Stimulated activated CD4-positive, alpha-beta T cell treated with anti-CD3 and anti-CD28 coated beads, Interleukin-2, amount 100 ng/mL, for 4 hours (primary cell): ENCODE data around the gene FAM163B.

Source experiments
- DNase-seq: peaks from one replicate; pipeline ENCODE4 v3.0.0-alpha.2; 2020; ENCODE audit warnings: low read depth

The FAM163B gene

DNA sequence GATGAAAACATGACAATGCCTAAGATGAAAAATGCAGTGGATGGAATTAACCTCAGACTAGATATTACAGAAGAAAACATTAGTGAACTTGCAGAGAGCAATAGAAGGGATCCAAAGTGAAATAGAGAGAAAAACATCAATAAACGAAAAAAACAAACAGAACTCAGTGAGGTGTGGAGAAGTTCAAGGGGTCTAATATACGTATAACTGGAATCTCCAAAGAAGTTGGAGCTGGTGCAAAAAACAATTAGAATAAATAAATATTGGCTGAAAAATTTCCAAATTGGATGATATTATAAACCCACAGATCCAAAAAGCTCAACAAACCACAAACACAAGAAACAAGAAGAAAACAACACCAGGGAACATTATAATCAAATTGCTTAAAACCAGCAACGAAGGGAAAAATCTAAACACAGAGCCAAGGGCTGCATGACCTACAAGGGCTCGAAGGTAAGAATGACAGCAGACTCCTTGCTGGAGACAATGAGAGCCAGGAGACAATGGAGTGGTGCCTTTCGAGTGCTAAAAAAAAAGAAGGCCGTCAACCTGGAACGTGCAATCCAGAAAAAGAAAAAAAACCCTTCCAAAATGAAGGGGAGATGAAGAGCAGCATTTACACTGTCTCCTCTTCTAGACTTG lies 11.8 kb downstream of the FAM163B start:
- no peak for DNase-seq

GRCh38 chr9:133595910-133596309 lies 13.3 kb downstream of the FAM163B start:
- DNase-seq, result no peak

GRCh38 chr9:133594310-133594709 lies 14.9 kb downstream of the FAM163B start:
- DNase-seq, result no peak

- DNase-seq, result no peak
Observed at GRCh38 chr9:133593587-133594253, 15.5 kb downstream of the FAM163B start.

DNA sequence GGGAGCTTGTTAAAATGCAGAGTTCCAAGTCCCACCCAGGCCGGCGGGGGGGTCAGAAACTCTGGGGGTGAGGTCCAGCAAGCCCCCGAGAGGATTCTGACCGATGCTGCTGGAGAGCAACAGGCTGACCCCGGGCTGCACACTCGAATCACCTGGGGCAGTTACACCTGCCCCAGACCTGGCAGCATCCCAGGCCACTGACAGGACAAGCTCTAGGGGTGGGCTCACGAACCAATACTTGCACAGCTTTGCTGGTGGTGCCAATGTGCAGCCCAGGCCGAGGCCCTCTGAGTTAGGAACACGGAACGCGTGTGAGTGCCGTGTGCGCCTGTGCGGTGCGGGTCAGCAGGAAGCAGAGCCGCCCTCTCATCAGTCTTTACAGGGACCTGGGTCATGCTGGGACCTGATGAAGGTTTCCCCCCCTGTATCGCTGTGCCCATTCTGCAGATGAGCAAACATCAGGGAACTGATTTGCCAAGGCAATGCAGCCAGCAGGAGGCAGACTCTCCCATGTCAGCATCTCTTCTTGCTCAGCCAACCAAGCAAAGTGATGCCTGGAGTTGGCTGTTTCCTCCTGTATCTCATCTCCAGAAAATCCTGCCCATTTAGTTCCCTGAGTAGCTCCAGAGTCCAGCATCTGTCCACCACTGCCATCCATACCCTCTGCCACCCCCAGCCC lies 16.3 kb downstream of the FAM163B start:
- DNase-seq, result no peak

DNA sequence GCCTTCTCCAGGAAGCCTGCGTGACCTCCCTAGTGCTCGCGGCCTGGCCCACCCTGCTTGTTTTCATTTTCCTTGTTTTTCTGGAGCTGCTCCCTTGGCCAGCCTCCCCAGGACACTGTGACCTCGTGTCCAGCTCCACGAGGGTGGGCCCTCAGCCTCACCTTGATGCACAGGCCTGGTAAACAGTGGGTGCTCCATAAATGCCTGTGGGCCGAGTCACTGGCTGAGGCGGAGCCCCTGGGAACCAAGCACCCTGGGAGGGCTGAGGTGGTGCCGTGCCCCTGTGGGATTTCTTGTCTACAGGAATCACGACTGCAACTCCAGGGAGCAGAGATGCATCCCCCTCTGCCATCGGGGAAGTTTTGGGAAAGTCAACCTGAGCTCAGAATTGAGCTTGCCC lies 17.2 kb downstream of the FAM163B start:
- DNase-seq, result no peak

- no peak for DNase-seq
Observed at GRCh38 chr9:133591116-133591910, 17.9 kb downstream of the FAM163B start.

DNA sequence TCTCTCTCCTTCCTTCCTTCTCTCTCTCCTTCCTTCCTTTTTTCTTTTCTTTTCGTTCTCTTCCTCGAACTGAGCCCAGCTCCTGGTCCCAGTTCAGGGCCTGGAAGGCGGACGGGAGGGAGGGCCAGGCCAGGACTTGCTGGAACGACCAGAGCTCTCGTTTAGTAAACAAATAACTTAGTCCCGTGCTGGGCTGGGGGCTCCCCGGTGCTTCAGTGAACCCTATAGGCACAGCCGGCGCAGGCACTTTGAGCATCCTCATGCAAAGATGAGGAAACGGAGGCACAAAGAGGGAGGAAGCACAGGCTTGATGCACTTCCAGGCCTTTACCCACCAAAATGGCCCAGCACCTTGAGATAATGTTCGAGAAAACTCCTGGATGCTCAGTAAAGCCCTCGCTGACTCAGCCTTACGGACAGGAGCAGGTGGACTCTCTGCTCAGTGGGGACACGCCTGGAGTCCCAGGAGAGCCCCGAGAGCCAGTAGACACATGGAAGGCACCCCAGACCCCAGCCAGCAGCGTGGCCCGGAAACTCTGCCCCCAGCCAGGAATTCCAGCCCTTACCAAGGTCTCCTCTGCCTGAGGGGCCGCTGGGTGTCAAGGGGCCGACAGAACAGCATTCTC lies 18.8 kb downstream of the FAM163B start:
- DNase-seq, result no peak

GRCh38 chr9:133589454-133590227 lies 19.5 kb downstream of the FAM163B start:
- DNase-seq, result no peak

- no peak for DNase-seq
Observed at GRCh38 chr9:133587466-133587865, 21.7 kb downstream of the FAM163B start.

DNA sequence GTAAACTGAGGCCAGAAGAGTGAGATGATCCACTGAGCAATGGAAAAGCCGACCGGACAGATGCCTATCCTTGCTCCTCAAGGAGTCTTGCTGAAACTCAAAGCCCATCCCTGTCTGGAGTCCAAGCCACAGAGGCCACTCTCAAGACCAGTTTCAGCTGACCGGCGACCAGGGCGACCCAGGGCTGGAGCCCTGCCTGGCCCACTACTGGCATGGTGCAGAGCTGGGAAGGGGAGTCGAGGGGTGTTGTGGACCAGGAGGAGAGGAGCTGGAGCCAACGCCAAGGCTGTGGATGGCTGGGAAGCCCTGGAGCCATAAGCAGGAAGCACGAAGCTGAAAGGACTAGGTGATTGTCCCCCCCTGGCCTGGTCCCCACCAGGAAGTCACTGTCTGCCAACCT lies 22.1 kb downstream of the FAM163B start:
- DNase-seq, result no peak

- no peak for DNase-seq
Observed at GRCh38 chr9:133585481-133586351, 23.5 kb downstream of the FAM163B start.

DNA sequence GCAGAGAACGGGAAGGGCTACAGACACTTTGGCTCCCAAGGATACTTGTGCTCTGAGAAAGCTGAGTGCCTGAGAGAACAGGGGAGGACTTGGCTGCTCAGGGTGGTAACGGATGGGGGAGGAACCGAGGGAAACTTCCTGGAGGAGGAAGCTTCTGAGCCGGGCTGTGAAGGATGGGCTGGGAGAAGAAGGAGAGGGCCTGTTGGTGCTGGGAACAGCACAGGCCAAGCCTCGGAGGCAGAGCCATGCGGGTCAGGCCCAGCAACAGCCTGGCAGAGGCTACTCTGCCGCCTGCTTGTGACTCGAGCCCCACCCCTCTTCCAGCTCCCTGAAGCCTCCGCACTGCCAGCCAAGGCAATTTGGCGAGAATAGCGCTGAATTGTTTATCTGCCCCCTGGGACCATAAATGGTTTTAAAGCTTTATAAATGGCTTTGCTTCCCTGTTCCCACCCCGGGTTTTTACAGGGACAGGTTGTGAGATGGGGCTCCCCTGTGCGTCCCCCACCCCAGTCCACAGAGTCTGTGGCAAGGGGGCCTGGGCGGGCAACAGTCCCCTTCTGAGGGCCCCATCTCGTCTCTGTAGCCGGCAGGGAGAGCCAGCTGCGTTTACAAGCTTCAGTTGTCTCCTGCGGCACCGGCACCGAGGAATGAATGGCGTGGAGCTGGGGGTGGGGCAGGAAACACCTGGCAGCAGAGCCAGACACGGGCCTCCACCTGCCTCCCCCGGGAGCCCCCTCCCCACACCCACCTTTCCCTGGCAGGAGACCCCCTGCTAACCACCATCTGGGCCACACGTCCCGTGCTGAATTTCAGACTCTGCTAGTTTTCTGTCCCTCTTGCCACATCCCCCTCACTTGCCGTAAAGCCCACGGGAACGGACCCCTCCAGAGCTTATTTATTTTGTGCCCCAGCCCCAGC lies 24.4 kb downstream of the FAM163B start:
- DNase-seq, result no peak

DNA sequence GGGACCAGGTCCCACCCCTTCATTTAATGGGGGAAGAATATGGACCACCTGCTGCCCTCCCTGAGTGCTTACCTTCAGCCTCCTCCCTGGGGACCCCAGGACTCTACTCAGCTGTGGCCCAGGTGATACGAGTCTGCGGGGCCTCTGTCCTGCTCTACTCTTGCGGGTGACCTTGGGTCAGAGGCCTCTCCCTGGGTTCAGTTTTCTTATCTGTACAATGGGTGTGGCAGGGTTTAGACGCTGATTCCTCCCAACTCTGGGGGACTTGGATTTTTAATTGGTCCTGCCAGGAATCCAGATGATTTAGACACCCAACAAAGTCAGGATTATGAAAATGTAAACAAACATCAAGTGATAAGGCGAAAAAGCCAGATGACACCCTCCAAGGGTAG lies 25.0 kb downstream of the FAM163B start:
- no peak for DNase-seq

DNA sequence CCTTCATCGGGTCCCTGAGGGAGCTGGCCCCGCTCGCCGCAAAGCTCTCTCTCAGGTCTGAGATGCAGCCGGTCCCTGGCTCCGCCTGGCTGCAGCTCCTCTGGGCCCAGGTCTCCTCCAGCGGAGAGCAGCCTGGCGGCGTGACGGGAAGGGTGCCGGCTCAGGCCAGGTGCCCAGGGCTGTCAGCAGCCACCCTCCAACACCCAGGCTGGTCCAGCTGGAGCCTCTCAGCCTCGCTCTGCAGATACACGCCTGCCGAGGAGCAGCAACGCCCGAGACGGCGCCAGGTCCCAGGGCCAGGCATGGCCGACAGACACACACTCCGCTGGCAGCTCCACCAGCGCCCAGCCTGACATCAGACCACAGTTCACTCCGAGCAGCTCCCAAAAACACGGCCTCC lies 25.6 kb downstream of the FAM163B start:
- DNase-seq, result no peak

GRCh38 chr9:133583111-133583510 lies 26.1 kb downstream of the FAM163B start:
- DNase-seq, result no peak

DNA sequence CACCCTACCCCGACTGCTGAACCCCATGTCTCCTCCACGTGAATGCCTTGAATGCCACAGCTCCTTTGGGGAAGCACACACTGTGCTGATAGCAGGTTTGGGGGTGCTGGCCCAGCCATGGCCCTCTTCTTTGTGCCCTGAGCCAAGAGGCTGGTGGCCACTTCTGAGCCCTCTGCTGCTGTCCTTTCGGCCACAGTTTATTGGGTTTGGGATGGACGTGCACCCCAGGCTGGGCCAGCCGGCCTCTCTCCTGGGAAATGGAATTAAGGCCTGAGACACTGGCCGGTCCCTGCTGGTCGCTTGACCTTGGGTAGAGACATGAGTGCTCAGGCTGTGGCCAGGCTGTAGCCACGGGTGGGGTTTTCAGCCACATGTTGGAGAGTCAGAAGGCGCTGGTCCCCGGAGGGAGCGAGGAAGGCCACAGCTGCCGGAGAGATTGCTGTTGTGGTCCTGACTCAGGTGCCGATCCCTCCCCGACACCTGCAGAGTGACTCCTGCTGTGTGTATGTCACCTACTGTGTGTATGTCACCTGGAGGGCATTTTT lies 26.6 kb downstream of the FAM163B start:
- no peak for DNase-seq

- DNase-seq, result no peak
Observed at GRCh38 chr9:133581513-133582343, 27.5 kb downstream of the FAM163B start.
